Osteoblast (primary cell): ENCODE results near the gene SETD2. TPM values are rescaled to one million over a fixed set of nuclear protein-coding genes. Genes with fewer than 3 reads are reported as not detected.

Experiments used
- DNase-seq: peaks from one replicate; pipeline ENCODE4 v3.0.0; 2011; ENCODE audit warnings: low spot score, mixed read lengths; ENCODE audit not compliant: insufficient read length; ENCODE audit errors: missing footprints
- H2AFZ ChIP-seq: 2 replicates; pipeline ENCODE4 v1.6.0; 2011; ENCODE audit warnings: mild to moderate bottlenecking, low read length
- H3K27ac ChIP-seq: 2 replicates; pipeline ENCODE4 v1.5.1; 2011; ENCODE audit warnings: mild to moderate bottlenecking, low read depth, low read length, moderate library complexity
- H3K27me3 ChIP-seq: 2 replicates; pipeline ENCODE4 v1.6.0; 2012; ENCODE audit warnings: mild to moderate bottlenecking, control low read depth, inconsistent platforms, low read length, moderate library complexity; ENCODE audit not compliant: insufficient read depth
- H3K36me3 ChIP-seq: 2 replicates; pipeline ENCODE4 v1.5.1; 2011; ENCODE audit warnings: mild to moderate bottlenecking, low read length, control low read depth, moderate library complexity; ENCODE audit not compliant: insufficient read depth
- H3K4me1 ChIP-seq: 2 replicates; pipeline ENCODE4 v1.5.1; 2011; ENCODE audit warnings: mild to moderate bottlenecking, low read length, control low read depth, moderate library complexity; ENCODE audit not compliant: insufficient read depth
- H3K4me2 ChIP-seq: 2 replicates; pipeline ENCODE4 v1.6.0; 2011; ENCODE audit warnings: mild to moderate bottlenecking, low read length; ENCODE audit not compliant: insufficient read depth
- H3K4me3 ChIP-seq: fragments of 200-600 bp; sonication (generic); 3 replicates; pipeline ENCODE4 v1.5.1; 2012; ENCODE audit warnings: mild to moderate bottlenecking, low read length, inconsistent platforms; ENCODE audit not compliant: insufficient read depth
- H3K79me2 ChIP-seq: 2 replicates; pipeline ENCODE4 v1.6.0; 2012; ENCODE audit warnings: mild to moderate bottlenecking, low read length, control low read depth, inconsistent platforms; ENCODE audit not compliant: insufficient read depth
- H3K9me3 ChIP-seq: 2 replicates; pipeline ENCODE4 v1.5.1; 2011; ENCODE audit warnings: low read depth, low read length, control low read depth
- H4K20me1 ChIP-seq: 2 replicates; pipeline ENCODE4 v1.6.0; 2012; ENCODE audit warnings: mild to moderate bottlenecking, low read length, control low read depth; ENCODE audit not compliant: insufficient read depth
- total RNA-seq: library from RNA; depleted of rRNA; stranded (reverse); fragments of >200 nt; gene quantifications from 2 replicates; pipeline ENCODE4 v1.2.3, GENCODE V29; 2012
- TF ChIP-seq, protein P1 (sequence below): IDR thresholded peaks from 2 replicates; pipeline ENCODE4 v1.5.1; 2011; ENCODE audit warnings: mild to moderate bottlenecking, low read depth, low read length, moderate library complexity; ENCODE audit errors: extremely low read depth

SETD2 gene
- total RNA-seq, 1 donor = 39.8 TPM

DNA sequence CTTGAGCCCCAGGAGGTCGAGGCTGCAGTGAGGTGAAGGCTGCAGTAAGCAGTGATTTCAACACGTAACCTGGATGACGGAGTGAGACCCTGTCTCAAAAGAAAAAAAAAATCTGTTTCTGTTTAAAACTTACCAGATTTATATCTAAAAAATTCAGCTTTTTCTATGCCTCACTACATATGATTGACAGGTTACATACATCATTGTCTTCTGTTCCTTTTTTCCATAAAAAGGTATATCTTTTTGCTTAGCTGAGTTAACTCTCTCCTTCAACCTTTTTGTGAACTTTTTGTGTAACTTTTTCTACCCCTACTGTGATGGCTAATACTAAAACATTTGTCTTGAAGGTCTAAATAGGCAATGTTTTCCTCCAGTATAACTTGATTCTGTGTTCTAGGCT is 38.6 kb upstream of the SETD2 start:
- TF ChIP-seq, protein P1, sequence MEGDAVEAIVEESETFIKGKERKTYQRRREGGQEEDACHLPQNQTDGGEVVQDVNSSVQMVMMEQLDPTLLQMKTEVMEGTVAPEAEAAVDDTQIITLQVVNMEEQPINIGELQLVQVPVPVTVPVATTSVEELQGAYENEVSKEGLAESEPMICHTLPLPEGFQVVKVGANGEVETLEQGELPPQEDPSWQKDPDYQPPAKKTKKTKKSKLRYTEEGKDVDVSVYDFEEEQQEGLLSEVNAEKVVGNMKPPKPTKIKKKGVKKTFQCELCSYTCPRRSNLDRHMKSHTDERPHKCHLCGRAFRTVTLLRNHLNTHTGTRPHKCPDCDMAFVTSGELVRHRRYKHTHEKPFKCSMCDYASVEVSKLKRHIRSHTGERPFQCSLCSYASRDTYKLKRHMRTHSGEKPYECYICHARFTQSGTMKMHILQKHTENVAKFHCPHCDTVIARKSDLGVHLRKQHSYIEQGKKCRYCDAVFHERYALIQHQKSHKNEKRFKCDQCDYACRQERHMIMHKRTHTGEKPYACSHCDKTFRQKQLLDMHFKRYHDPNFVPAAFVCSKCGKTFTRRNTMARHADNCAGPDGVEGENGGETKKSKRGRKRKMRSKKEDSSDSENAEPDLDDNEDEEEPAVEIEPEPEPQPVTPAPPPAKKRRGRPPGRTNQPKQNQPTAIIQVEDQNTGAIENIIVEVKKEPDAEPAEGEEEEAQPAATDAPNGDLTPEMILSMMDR = no peak
- Histone ChIP-seq H3K79me2 (no peaks in the 10 kb centered on the region), H3K9me3 (no peaks in the 10 kb centered on the region)

DNA sequence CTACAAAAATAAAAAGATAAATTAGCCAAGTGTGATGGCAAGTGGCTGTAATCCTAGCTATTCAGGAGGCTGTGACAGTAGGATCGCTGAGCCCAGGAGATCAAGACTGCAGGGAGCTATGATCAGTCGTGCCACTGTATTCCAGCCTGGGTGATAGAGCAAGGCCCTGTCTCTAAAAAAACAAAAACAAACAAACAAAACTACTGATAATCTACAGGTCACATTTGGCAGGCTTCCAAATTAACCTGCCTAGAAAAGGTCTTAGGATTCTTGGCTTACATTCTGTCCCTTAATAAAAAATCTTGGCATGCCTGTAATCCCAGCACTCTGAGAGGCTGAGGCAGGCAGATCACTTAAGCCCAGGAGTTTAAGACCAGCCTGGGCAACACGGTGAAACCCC is 33.4 kb upstream of the SETD2 start:
- DNase-seq = no peak
- no peak overlapping the region for H3K4me3 ChIP-seq
- no peaks in the 10 kb centered on the region for H3K9me3 ChIP-seq
- H3K4me1 ChIP-seq = no peaks in the 10 kb centered on the region
- no peaks in the 10 kb centered on the region for H3K79me2 ChIP-seq
- H2AFZ ChIP-seq = no peak overlapping the region
- TF ChIP-seq, protein P1 = no peak
- no peaks in the 10 kb centered on the region for H4K20me1 ChIP-seq
- H3K4me2 ChIP-seq = no peak overlapping the region
- no peaks in the 10 kb centered on the region for H3K27me3 ChIP-seq
- no peaks in the 10 kb centered on the region for H3K36me3 ChIP-seq
- H3K27ac ChIP-seq = no peak overlapping the region

More for the DNA sequence above, 38.6 kb upstream of the SETD2 start:
- Histone ChIP-seq H3K4me2 (no peak overlapping the region), H3K36me3 (no peaks in the 10 kb centered on the region), H3K27me3 (no peaks in the 10 kb centered on the region), H3K4me1 (no peaks in the 10 kb centered on the region), H3K27ac (no peak overlapping the region), H3K4me3 (no peak overlapping the region), H4K20me1 (no peaks in the 10 kb centered on the region), H2AFZ (no peak overlapping the region)
- no peak for DNase-seq

DNA sequence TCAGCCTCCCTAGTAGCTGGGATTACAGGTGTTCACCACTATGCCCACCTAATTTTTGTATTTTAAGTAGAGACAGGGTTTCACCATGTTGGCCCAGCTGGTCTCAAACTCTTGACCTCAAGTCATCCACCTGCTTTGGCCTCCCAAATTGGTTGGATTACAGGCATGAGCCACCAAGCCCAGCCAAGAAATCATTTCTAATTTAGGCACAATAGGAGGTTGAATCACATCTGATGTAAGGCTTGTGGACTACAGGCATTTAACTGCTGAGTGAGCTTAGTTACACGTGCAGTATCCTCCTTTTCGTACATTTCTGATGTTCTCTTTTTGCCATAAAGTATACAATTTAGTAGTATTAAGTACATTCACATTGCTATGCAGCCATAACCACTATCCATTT is 31.1 kb upstream of the SETD2 start:
- Histone ChIP-seq H4K20me1 (no peaks in the 10 kb centered on the region), H3K9me3 (no peaks in the 10 kb centered on the region), H3K4me2 (no peak overlapping the region), H3K4me3 (no peak overlapping the region), H3K27ac (no peak overlapping the region), H3K4me1 (no peaks in the 10 kb centered on the region), H3K79me2 (no peaks in the 10 kb centered on the region), H3K27me3 (no peaks in the 10 kb centered on the region), H3K36me3 (no peaks in the 10 kb centered on the region), H2AFZ (no peak overlapping the region)
- TF ChIP-seq, protein P1 = no peak
- no peak for DNase-seq

DNA sequence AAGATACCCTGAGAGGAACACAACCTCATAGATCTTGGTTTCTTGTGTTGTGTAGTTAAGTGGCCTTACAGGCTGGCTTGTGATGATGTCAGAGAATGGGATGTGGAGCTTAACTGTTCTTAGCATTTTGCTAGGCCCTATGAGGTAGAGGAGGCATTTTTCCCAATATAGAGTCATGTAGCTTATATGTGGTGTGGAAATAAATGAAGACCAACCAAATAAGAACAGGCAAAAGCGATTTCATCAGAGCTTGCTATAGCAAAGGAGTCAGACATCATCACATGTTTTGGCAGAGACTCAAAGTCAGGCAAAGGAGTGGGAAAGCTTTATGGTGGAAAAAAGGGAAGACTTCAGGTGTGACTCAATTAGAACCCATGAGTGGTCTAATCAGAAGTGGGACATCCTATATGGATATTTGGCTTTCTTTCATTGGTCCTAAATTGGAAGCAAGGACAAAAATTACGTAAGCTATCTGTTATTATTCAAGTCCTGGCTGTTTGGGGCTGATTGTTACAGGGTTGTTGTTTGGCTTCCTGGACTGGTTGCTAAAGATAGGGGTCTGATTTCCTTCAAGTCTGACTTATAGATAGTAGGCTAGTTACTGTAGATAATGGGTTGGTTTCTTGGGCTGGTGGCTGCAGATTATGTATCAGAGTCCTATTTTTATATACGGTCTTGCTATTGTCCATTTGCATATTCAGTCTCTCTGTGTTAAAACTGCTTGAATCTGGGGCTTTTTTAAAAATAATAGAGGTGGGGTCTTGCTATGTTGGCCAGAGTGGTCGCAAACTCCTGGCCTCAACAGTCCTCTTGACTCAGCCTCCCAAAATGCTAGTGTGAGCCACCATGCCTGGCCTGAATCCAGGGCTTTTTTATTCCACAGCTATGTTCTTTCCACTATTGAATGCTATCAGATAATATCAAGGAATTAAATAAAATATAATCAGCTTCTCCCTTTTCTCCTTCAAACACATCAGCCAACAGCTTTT is 30.3 kb upstream of the SETD2 start:
- Histone ChIP-seq H3K27ac (no peak overlapping the region), H3K27me3 (no peaks in the 10 kb centered on the region), H3K79me2 (no peaks in the 10 kb centered on the region), H3K4me2 (no peak overlapping the region), H3K4me3 (no peak overlapping the region), H3K9me3 (no peaks in the 10 kb centered on the region), H3K36me3 (no peaks in the 10 kb centered on the region), H2AFZ (no peak overlapping the region), H4K20me1 (no peaks in the 10 kb centered on the region), H3K4me1 (no peaks in the 10 kb centered on the region)
- TF ChIP-seq, protein P1 = no peak
- no peak for DNase-seq
